WTC11 (cell line): ENCODE data around the gene F13B.
"Not testable (repeated sequence)": the region's sequence is repeated elsewhere in the genome, so short reads cannot be mapped to it uniquely, and the experiment has no call there.

Experiments used
- ATF1 ChIP-seq: sonication (generic); formaldehyde crosslinking; IDR thresholded peaks from 2 replicates; pipeline ENCODE4 v1.8.1; 2023; ENCODE audit warnings: mild to moderate bottlenecking, moderate library complexity, missing genetic modification reagents
- CREB1 ChIP-seq: sonication (generic); formaldehyde crosslinking; IDR thresholded peaks from 2 replicates; pipeline ENCODE4 v1.8.0; 2023; ENCODE audit warnings: mild to moderate bottlenecking, missing genetic modification reagents
- ESRRA ChIP-seq: sonication (generic); formaldehyde crosslinking; IDR thresholded peaks from 2 replicates; pipeline ENCODE4 v1.8.1; 2022; ENCODE audit warnings: mild to moderate bottlenecking, missing genetic modification reagents, borderline replicate concordance
- JUN ChIP-seq: sonication (generic); formaldehyde crosslinking; IDR thresholded peaks from 2 replicates; pipeline ENCODE4 v1.8.0; 2023; ENCODE audit warnings: mild to moderate bottlenecking, missing genetic modification reagents
- NFATC4 ChIP-seq: fragments of 250-450 bp; sonication (Bioruptor Pico); IDR thresholded peaks from 2 replicates; pipeline ENCODE4 v1.9.0; 2021; ENCODE audit warnings: mild to moderate bottlenecking
- NR2C2 ChIP-seq: sonication (generic); formaldehyde crosslinking; IDR thresholded peaks from 2 replicates; pipeline ENCODE4 v1.8.0; 2022; ENCODE audit warnings: mild to moderate bottlenecking, missing genetic modification reagents
- ZNF263 ChIP-seq: sonication (generic); formaldehyde crosslinking; IDR thresholded peaks from 2 replicates; pipeline ENCODE4 v1.8.1; 2022; ENCODE audit warnings: low read depth, mild to moderate bottlenecking, moderate library complexity, missing genetic modification reagents
- TF ChIP-seq, protein P1 (sequence below): fragments of 200-600 bp; IDR thresholded peaks from 2 replicates; pipeline ENCODE4 v1.8.0; 2022; ENCODE audit warnings: antibody characterized with exemption
- TF ChIP-seq, protein P2 (sequence below): sonication (generic); formaldehyde crosslinking; IDR thresholded peaks from 2 replicates; pipeline ENCODE4 v1.8.1; 2023; ENCODE audit warnings: mild to moderate bottlenecking, missing genetic modification reagents
- TF ChIP-seq, protein P3 (sequence below): sonication (generic); formaldehyde crosslinking; IDR thresholded peaks from 2 replicates; pipeline ENCODE4 v1.8.0; 2023; ENCODE audit warnings: missing genetic modification reagents
- TF ChIP-seq, protein P4 (sequence below): sonication (generic); formaldehyde crosslinking; IDR thresholded peaks from 2 replicates; pipeline ENCODE4 v1.8.0; 2022; ENCODE audit warnings: mild to moderate bottlenecking, missing genetic modification reagents
- TF ChIP-seq, protein P5 (sequence below): sonication (generic); formaldehyde crosslinking; IDR thresholded peaks from 2 replicates; pipeline ENCODE4 v1.8.0; 2022; ENCODE audit warnings: mild to moderate bottlenecking, missing genetic modification reagents
- TF ChIP-seq, protein P6 (sequence below): sonication (generic); formaldehyde crosslinking; IDR thresholded peaks from 2 replicates; pipeline ENCODE4 v1.8.1; 2023; ENCODE audit warnings: mild to moderate bottlenecking, missing genetic modification reagents, moderate library complexity
- TF ChIP-seq, protein P7 (sequence below): sonication (generic); formaldehyde crosslinking; IDR thresholded peaks from 2 replicates; pipeline ENCODE4 v1.8.0; 2022; ENCODE audit warnings: mild to moderate bottlenecking, missing genetic modification reagents

DNA sequence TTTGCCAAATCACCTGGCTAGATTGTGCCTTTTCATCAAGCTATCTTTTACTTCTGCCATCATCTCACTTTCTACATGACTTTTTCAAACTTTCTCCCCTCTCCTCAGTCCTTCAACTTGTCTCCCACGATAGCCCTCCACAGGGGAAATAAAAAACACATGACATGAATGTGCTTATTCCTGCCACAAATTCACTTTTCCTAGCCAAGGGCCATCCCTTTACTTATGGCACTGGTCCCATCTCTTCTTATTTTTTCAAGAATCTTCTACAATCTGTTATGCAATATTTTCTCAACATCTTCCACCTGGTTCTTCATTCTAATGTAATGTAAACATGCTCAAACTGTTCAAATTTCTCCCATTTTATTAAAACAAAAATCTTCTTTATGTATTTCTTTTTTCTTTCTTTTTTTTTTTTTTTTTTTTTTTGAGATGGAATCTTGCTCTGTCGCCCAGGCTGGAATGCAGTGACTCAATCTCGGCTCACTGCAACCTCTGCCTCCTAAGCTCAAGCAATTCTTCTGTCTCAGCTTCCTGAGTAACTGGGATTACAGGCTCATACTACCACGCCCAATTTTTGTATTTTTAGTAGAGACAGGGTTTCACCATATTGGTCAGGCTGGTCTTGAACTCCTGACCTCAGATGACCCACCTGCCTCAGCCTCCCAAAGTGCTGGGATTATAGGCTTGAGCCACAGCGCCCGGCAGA lies 32.3 kb downstream of the F13B start:
- TF ChIP-seq, protein P1, sequence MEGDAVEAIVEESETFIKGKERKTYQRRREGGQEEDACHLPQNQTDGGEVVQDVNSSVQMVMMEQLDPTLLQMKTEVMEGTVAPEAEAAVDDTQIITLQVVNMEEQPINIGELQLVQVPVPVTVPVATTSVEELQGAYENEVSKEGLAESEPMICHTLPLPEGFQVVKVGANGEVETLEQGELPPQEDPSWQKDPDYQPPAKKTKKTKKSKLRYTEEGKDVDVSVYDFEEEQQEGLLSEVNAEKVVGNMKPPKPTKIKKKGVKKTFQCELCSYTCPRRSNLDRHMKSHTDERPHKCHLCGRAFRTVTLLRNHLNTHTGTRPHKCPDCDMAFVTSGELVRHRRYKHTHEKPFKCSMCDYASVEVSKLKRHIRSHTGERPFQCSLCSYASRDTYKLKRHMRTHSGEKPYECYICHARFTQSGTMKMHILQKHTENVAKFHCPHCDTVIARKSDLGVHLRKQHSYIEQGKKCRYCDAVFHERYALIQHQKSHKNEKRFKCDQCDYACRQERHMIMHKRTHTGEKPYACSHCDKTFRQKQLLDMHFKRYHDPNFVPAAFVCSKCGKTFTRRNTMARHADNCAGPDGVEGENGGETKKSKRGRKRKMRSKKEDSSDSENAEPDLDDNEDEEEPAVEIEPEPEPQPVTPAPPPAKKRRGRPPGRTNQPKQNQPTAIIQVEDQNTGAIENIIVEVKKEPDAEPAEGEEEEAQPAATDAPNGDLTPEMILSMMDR = not testable (repeated sequence)
- TF ChIP-seq, protein P2, sequence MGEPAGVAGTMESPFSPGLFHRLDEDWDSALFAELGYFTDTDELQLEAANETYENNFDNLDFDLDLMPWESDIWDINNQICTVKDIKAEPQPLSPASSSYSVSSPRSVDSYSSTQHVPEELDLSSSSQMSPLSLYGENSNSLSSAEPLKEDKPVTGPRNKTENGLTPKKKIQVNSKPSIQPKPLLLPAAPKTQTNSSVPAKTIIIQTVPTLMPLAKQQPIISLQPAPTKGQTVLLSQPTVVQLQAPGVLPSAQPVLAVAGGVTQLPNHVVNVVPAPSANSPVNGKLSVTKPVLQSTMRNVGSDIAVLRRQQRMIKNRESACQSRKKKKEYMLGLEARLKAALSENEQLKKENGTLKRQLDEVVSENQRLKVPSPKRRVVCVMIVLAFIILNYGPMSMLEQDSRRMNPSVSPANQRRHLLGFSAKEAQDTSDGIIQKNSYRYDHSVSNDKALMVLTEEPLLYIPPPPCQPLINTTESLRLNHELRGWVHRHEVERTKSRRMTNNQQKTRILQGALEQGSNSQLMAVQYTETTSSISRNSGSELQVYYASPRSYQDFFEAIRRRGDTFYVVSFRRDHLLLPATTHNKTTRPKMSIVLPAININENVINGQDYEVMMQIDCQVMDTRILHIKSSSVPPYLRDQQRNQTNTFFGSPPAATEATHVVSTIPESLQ = not testable (repeated sequence)
- TF ChIP-seq CREB1; ESRRA (CRISPR knock-in tag); JUN (CRISPR knock-in tag); ZNF263 (CRISPR knock-in tag); ATF1 (CRISPR knock-in tag); NFATC4 (CRISPR knock-in tag); NR2C2 (CRISPR knock-in tag): not testable (repeated sequence)
- TF ChIP-seq, protein P3, sequence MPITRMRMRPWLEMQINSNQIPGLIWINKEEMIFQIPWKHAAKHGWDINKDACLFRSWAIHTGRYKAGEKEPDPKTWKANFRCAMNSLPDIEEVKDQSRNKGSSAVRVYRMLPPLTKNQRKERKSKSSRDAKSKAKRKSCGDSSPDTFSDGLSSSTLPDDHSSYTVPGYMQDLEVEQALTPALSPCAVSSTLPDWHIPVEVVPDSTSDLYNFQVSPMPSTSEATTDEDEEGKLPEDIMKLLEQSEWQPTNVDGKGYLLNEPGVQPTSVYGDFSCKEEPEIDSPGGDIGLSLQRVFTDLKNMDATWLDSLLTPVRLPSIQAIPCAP (CRISPR knock-in tag) = not testable (repeated sequence)
- TF ChIP-seq, protein P4, sequence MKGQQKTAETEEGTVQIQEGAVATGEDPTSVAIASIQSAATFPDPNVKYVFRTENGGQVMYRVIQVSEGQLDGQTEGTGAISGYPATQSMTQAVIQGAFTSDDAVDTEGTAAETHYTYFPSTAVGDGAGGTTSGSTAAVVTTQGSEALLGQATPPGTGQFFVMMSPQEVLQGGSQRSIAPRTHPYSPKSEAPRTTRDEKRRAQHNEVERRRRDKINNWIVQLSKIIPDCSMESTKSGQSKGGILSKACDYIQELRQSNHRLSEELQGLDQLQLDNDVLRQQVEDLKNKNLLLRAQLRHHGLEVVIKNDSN (CRISPR knock-in tag) = not testable (repeated sequence)
- TF ChIP-seq, protein P5, sequence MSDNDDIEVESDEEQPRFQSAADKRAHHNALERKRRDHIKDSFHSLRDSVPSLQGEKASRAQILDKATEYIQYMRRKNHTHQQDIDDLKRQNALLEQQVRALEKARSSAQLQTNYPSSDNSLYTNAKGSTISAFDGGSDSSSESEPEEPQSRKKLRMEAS (CRISPR knock-in tag) = not testable (repeated sequence)
- TF ChIP-seq, protein P6, sequence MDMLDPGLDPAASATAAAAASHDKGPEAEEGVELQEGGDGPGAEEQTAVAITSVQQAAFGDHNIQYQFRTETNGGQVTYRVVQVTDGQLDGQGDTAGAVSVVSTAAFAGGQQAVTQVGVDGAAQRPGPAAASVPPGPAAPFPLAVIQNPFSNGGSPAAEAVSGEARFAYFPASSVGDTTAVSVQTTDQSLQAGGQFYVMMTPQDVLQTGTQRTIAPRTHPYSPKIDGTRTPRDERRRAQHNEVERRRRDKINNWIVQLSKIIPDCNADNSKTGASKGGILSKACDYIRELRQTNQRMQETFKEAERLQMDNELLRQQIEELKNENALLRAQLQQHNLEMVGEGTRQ (CRISPR knock-in tag) = not testable (repeated sequence)
- TF ChIP-seq, protein P7, sequence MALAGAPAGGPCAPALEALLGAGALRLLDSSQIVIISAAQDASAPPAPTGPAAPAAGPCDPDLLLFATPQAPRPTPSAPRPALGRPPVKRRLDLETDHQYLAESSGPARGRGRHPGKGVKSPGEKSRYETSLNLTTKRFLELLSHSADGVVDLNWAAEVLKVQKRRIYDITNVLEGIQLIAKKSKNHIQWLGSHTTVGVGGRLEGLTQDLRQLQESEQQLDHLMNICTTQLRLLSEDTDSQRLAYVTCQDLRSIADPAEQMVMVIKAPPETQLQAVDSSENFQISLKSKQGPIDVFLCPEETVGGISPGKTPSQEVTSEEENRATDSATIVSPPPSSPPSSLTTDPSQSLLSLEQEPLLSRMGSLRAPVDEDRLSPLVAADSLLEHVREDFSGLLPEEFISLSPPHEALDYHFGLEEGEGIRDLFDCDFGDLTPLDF (CRISPR knock-in tag) = not testable (repeated sequence)
